CD4-positive, alpha-beta T cell treated with Interleukin-4 for 4 hours (primary cell): ENCODE results near the gene ABCA4.

Experiments used
- DNase-seq: peaks from one replicate; pipeline ENCODE4 v3.0.0-alpha.2; 2020

Gene ABCA4

DNA sequence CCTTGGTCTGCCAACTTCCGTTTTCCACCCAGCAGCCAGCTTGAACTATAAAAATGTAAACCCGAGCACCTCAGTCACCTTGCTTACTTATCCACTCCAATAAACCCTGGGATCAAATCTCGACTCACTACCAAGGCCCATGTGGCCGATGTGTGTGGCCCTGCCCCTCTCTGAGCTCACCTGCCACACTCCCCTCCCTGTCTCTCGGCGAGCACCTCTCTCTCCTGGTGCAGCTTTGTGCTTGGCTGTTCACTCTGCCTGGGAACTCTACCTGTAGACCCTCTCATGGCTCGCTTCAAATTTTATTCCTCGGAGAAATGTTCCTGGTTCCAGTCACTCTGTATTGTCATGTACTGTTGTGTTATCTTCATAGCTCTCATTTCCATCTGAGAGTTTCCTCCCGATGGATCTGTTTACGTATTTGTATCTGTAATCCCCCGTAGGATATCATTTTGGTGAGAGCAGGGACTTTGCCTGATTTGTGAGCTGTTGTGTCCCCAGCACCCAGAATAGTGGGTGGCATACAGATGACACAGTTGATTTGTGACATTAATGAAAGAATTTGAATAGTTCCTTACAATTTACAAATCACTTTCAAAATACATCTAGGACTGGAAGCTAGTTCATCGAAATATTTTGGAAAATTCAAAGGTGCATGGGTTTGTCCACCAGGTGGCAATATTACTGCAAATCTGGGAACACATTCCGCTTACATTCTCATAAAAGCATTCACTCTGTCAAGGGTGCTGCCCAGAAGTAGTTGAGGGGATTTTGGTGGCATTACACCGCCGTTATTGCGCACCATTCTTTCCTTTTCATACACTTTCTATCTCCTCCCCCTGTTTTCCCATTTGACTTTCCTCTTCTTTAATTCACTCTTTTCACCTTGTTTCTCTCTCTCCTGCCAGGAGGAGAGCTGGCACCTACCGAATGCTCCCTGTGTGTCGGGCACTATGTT, 95.3 kb downstream of the ABCA4 start:
- DNase-seq, result peak; percentile 21

DNA sequence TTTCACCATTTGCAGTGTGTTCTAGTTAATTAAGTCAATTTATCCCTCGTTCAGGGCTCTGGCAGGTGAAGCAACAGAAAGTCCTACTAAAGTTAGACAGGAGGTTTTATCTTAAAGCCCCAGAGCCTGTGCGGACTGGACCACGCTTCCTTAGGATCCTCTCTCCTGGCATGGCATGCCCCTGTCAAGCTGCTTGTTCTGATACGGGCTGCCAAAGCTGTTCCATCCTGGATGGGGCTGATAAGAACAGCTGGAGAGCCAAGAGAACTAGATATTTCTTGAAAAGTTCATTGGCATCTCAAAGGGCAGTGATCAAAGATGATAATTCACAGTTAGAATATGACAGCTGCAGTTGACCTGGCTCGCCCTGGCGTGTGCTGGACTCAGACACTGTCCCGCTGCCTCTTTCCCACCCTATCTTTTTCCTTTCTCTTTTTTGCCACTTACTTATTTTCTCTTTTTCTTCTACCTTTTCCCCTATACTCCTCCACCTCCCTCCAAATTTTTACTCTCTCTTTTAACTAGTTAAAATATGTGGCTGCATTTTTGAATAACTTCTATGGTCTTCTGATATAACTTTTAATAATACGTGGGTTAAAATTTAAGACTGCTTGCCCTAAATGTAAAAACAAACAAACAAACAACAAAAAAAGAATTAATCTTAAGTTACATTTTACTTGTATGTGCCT, 96.7 kb downstream of the ABCA4 start:
- DNase-seq, result no peak

DNA sequence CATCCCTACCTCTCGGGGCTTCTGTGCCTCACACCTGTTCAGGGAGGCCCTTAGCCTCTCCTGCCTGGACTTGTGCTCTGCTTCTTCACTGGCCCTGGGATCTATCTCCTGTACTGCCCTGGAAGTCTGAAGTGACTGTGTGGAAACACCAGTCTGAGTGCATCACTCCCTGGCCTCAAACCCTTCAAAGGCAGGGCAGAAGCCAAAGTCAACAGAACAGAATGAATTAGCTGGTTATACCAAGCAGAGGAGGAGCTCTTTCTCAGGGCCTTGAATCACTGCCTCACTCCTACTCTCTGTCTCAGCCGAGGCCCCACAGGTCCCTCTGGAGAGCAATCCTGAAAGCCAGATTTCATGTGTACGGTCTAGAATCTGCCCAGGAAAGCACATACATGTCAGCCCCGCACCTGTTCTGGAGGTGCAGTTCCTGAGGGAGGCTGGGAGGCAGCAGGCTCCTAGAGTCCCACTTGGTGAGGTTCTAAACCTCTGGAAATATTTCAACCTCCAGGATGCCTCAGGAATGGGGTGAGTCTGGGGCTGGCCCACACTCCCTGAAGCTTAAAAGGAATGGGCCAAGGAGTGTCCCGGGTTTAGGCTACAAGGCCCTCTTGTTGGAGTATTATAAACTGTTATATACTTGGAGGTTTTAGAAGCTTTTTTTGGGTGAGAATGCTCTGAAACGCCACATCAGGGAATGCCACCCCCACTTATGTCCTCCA, 98.3 kb downstream of the ABCA4 start:
- no peak for DNase-seq

DNA sequence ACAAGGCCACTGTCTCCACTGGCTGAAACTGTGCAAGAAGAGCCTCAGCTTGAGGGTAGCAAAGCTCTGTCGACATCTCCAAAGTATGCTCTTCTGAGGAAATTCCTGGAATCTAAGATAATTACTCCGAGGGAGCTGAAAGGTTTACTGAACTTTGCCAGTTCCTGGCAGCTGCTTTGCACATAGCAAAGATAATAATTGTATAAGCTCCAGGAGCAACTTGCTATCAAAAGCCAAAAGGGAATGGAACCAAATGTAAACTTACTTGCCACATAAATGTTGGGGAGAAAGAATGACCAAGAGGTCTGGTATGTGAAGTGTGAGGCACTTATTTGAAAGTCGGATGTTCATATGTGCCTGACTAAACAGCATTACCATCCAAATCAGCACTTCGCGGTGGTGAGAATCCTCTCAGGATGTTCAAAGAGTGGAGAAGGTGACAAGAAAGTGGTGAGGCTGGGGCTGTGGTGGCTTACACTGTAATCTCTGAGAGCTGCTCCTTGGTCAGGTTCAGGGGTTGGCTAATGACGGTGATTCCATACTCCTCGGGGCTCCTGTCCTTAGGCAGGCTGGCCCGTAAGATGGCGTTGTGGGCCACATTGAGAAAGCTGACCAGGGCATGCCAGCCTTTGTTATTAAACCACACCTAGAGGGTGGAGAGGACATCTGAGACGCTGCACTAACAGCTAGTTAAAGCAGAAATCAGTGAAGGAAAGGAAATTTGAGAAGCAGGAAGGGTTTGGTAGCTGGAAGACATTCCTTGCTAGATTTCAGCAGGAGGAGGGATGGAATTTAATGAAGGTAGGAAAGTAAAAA, 100.0 kb downstream of the ABCA4 start:
- peak; percentile 20 for DNase-seq

DNA sequence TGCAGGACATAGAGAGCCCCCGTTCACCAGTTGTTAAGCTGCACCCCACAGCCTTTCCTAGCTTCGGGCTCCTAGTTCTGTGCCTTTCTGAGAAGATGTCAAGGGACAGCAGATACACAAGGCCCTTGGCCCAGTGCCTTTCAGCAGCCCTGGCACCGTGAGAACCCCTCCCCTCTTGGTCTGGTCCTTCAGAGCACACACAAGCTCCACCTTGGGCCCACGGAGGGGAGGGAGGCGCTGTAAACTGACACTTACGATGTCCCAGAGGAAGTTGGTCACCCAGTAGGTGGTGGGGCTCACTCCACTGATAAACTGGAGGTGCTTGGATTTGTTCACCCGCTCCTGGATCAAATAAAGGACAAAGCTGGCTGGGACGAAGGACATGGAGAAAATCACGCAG, 101.6 kb downstream of the ABCA4 start:
- no peak for DNase-seq

DNA sequence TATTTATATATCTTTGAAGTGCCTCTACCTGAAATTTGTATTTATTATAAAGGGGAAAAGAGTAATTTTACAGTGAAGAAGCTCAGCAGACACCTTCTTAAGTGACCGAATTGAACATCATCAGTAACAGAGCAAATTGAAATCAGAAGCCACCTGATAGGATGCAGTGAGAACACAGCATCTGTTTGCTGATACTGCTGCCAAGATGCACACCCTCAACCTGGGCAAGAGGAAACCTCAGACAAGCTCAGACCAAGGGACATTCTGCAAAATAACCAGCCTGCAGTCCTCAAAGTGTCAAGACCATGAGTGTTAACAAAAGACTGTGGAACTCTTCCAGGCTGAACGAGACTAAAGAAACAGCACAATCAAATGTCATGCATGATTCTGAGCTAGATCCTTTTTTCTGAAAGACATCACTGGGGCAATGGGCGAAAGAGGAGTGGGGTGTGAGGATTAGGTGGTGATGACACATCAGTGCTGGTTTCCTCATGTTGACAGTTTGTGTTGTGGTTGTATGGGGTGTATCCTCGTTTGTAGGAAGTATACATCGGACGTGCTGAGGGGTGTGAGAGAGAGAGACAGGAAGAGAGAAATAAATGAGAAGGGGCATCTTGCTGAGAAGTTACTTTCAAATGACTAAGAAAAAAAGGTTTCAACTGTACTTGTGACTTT, 103.7 kb downstream of the ABCA4 start:
- peak; percentile 57 for DNase-seq

DNA sequence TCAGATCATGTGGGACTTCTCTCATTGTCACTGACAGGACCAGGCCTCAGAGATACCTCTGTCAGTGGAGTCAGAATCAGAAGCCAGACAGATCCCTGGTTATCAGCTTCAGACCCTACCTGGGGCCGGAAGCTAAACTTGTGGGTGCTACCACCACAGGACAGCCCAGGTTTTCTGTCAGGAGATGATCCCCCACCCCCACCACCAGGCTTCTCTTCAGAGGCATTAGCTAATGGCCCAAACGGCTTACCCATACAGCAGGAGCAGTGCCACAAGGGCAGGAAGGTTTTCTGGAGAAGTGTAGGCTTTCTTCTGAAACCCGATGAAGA, 105.5 kb downstream of the ABCA4 start:
- DNase-seq, result no peak

DNA sequence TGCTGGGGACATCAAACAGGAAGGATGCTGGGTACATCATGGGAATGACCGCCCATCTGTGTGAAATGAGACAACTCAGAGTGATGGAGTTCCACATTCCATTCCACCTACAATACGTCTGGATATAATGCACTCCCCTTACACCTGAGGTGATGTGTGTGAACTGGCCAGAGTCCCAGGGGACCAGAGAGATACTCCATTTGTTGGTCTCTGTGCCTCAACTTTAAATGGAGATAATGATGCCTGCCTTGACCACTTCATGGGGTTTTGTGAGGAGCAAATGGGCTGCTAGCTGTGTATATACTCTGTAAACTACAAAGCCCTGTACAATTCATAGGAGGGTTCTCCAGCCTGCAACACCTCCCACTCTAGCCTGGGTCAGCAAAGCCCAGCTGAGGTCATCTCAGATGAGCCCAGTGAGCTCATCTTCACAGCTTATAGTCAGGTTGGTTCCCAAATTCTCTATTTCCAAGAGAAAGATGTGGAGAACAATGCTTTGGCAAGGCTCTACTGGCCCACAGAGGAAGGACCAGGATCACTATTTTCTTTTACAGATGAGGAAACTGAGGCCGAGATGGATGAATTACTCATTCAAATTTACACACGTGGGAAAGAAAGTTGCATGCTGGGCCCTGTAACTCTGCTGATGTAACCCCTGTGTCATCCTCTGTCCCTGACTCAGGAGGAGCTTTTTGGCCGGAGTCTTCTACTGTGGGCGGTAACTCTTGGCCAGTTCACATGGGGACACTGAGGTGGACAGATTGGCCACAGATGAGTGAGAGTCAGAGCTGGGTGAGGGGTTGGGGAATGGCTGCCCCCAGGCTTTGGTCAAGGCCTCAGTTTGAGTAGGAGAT, 106.1 kb downstream of the ABCA4 start:
- no peak for DNase-seq

DNA sequence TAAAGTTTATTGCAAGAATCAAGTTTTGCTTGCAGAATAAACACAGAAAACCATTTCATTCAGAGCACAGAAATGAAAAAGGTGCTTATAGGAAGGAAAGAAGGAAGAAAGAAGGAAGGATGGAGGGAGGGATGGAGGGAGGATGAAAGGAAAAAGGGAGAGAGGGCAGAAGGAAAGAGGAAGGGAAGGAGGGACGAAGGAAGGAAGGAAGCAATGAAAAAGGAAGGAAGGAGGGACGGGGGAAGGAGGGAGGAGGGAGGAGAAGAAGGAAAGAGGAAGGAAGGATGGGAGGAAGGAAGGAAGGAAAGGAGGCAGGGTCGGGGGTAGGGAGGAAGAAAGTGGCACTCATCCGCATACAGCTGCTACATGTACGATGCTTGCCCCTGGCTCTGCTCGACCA, 106.9 kb downstream of the ABCA4 start:
- DNase-seq, result no peak

DNA sequence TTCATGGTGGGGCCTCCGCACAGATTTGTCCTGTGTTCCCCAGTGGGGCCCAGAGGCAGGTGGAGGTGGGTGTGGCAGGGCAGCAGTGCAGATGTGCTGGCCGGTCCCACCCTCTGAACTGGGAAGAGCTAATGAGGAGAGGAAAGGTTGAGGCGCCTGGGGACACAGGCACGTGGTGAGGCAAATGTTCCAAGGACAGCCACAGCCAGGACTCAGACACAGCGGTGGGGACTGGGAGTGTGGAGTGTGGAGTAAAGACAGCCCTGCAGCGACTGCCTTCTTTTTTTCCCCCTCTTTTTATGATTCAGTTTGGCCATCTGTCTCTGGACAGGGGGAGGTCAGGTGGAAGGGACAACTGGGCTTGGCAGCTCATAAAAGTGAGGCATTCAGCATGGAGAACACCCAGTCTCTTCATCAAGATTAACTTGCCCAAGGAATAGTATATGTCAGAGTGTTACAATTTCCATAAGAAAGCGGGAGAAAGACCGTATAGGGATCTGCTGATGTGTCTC, 107.5 kb downstream of the ABCA4 start:
- DNase-seq, result no peak

DNA sequence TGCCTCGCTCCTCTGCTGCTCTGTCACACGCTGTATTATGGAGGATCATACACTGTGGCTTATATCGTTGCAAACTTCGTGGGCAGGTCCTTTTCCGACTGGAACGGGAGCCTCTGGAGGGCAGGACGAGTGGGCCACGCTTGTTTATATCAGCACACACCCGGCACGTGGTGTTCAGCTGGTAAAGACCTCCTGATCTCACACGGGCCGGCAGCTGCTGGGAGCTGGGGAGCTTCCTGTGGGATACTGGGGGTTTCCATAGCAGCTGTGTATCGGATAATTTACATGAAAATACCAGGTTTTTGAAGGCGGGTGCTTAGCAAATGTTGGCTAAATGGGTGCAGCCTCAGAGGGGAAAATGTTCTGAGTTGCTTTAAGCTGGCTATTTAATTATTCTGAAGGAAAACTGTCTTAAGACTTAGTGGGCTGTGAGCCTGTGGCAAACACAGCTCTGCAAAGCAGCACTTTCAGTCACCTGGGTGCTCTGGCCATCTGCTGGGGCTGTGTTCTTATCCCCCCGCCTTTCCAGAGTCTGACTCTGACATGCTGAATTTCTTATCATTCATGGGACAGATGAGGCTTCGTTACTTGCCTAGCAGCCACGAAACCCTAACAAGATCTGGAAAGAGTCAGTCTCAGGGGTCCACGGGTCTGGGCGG, 108.1 kb downstream of the ABCA4 start:
- DNase-seq, result no peak

DNA sequence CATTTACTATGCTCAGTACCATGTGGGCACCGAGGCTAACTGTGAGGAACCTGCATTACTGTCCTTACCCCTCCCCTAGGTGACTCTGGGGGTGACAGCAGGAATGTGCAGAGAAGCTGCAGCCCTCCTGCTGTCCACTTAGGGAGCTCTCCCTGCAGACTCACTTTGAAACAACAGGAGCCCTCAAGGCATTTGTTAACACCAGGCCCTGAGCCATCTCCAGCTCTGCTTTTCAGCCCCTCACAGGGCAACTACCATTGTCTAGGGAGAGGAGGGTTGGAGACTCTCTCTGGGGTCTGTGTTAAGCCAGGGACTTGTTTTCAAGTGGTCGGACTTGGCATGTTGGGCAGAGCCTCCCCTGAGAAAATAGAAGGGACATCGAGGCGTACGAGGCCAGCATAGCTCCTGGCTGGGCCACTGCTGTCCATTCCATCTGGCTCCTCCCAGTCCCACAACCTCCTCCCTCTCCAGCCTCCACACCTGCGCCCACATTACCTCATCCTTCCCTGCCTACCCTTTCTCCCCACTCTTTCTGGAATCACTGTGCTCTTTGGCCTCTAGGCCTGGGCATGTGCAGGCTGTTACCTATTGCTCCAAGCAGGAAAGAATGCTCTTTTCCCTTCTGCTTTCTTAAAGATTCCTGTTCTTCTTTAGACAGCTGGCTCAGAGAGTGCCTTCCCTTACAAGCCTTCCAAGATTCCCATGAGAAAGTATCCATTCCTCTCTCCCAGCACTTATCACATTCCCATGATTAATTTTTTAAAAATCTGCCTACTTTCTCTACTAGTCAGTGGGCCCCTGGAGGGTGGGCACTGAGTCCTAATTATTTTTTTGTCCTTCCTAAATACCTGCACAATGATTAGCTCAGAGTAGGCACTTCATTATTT, 109.0 kb downstream of the ABCA4 start:
- no peak for DNase-seq

DNA sequence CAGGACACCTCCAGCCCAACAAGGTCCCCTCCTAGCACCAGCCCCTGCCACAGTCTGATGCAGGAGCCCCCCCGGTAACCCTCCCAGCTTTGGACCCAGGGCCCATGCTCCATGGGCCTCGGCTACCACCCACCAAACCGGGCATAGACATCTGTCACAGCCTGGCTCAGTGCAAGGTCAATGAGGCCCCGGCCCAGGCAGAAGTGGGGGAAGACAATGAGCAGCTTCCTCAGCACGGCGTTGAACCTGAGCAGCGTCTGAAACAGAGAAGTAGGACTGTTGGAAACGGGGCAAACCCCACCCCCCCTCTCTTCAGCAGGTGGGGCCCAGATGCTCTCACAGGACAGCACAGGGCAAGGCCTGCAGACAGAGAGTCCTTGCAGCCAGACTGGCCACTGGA, 109.8 kb downstream of the ABCA4 start:
- DNase-seq, result no peak

DNA sequence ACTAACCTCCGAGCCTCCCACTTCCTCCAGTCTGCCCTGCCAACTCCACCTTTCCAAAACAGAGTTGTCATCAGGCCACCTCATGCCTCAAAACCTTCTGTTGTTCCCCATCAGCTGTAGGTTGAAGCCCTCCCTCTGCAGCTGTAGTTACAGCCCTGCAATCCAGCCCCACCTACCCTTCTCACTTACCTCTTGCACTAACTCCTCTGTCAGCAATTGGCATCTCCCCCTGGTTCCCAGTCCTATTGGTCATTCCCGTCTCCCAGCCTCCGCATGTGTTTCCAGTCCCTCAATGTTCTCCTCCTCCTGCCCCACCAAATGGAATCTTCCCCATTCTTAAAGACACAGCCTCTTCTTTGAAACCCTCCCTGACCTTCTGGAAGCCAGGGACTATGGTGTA, 111.6 kb downstream of the ABCA4 start:
- DNase-seq, result no peak

DNA sequence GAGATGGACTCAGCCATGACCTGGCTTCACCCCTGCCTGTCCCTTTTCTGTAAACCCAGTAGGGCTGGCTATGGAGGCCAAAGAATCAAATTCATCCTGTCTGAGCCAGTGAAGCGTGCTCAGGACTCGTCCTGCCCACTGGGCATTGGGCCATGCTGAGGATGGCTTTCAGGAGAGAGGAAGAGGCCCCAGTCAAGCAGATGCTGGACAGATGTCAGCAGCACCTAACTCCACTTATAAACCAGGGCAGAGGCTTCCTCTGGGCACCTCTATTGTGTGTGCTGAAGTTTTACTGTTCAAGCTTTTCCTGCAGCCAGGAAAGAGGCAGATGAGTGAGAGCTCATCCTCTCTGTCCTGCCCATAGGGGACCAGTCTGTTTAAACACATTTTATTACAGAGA, 114.3 kb downstream of the ABCA4 start:
- no peak for DNase-seq

DNA sequence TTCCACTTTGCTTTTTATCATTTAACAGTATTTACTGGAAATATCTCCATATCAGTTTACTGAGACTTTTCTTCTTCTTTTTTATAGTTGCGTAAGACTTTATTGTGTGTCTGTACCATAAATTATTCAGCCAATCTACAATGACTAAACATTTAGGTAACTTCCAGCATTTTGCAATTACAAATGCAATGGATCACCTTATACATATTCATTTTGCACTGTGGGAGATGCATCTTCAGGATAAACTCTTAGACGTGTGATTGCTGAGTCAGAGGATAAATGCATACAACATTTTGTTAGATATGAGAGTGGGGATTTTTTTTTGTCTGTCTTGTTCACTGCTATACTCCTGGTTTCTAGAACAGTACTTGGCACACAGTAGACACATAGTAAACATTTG, 116.0 kb downstream of the ABCA4 start:
- DNase-seq, result no peak

DNA sequence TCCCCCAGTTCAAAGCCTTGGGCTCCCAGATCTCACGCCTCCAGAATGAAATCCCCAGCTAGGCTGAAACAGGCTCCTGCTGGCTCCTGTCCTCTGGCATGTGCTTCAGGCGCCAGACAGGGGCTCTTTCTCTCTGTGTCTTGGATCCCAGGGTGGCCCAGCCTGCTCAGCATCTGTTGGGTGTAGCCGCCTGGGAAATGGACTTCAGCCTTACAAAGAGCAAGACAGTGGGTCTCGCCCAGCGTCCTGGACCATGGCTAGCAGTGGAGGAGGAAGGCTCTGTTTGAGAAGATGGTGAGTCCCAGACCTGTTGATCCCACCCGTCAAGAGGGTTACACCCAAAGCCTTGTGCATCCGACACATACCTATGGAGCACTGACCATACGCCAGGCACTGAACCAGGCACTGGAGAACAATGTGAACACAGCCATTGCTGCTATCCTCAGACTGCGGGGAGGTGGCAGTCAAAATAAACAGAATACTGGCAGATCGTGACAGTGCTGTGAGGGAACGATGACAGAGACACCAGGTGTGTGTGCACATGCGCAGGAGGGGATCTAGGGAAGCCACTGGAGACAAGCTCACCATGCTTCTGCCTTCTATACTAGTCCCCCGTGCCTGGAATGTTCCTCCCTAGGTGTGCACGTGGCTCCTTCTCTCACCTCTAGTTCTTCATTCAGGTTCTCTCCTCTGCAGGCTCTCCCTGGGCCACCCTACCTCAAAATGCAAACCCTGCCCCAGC, 118.7 kb downstream of the ABCA4 start:
- no peak for DNase-seq

DNA sequence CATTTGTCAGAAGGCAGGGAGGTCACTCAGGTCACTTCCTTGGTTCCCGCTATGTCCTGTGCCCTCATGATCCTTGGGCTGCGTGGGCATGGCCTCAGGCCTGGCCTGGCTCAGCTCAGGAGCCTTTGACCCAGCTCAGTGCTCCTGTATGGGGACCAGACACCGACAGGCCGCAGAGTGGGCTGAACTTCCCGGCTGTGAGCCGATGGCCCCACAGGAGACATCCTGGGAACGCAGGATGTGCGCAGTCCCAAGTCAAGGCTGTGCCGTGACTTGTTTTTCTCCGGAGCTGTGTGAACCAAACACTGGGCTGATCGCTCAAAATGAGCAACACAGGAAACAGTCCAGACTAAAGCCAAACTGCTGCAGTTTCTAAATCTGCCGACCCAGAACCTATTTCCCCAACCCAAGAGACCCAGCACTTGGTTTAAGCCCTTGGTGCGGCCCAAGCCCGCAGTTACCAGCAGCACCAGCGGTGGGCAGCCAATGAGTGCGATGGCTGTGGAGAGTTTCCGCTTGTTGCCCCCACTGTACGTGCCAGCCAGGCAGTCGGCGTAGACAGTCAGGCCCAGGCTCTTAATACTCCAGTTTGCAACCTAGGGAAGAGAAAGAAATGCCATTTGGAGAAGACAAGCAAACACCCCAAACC, 119.4 kb downstream of the ABCA4 start:
- DNase-seq, result no peak
